ENCODE results near the gene PSMD6.

The PSMD6 gene

GRCh38 chr3:64063983-64064438, 40.7 kb upstream of the PSMD6 start:
- no peak for TF ChIP-seq CTCF (IDR thresholded peaks at IDR 0.05)
- intact Hi-C loops (cut with DNase I; ENCODE audit: low total_unique reads), result no loop called here
- Histone ChIP-seq H3K4me3 (no peak overlapping the region), H3K9me3 (no peaks in the 10 kb centered on the region), H3K27me3 (no peaks in the 10 kb centered on the region), H3K36me3 (no peaks in the 10 kb centered on the region), H3K27ac (no peak overlapping the region), H3K4me1 (no peaks in the 10 kb centered on the region)
- DNase-seq, result no peak

- Histone ChIP-seq H3K4me1 (no peaks in the 10 kb centered on the region), H3K36me3 (no peaks in the 10 kb centered on the region), H3K4me3 (no peak overlapping the region), H3K27ac (no peak overlapping the region), H3K9me3 (no peaks in the 10 kb centered on the region), H3K27me3 (no peaks in the 10 kb centered on the region)
- no peak for TF ChIP-seq CTCF (IDR thresholded peaks at IDR 0.05)
- intact Hi-C loops (cut with DNase I; ENCODE audit: low total_unique reads), result no loop called here
- DNase-seq, result no peak
Observed at GRCh38 chr3:64063207-64063982, 40.1 kb upstream of the PSMD6 start.

- no peaks in the 10 kb centered on the region for H3K27me3 ChIP-seq
- TF ChIP-seq CTCF (IDR thresholded peaks at IDR 0.05), result no peak
- H3K36me3 ChIP-seq, result no peaks in the 10 kb centered on the region
- no peaks in the 10 kb centered on the region for H3K4me1 ChIP-seq
- no peak overlapping the region for H3K27ac ChIP-seq
- no peak overlapping the region for H3K4me3 ChIP-seq
- H3K9me3 ChIP-seq, result no peaks in the 10 kb centered on the region
- intact Hi-C loops (cut with DNase I; ENCODE audit: low total_unique reads), result no loop called here
- DNase-seq, result no peak
Observed at GRCh38 chr3:64061628-64062027, 38.3 kb upstream of the PSMD6 start.

GRCh38 chr3:64059484-64060175, 36.3 kb upstream of the PSMD6 start:
- DNase-seq, result no peak
- Histone ChIP-seq H3K27ac (no peak overlapping the region), H3K9me3 (no peaks in the 10 kb centered on the region), H3K4me3 (no peak overlapping the region), H3K4me1 (no peaks in the 10 kb centered on the region), H3K27me3 (no peaks in the 10 kb centered on the region), H3K36me3 (no peaks in the 10 kb centered on the region)
- intact Hi-C loops (cut with DNase I; ENCODE audit: low total_unique reads), result no loop called here
- TF ChIP-seq CTCF (IDR thresholded peaks at IDR 0.05), result no peak

GRCh38 chr3:64058566-64058965, 35.3 kb upstream of the PSMD6 start:
- no peaks in the 10 kb centered on the region for H3K36me3 ChIP-seq
- no peaks in the 10 kb centered on the region for H3K9me3 ChIP-seq
- no peaks in the 10 kb centered on the region for H3K4me1 ChIP-seq
- intact Hi-C loops (cut with DNase I; ENCODE audit: low total_unique reads), result no loop called here
- H3K4me3 ChIP-seq, result no peak overlapping the region
- no peak overlapping the region for H3K27ac ChIP-seq
- TF ChIP-seq CTCF (IDR thresholded peaks at IDR 0.05), result no peak
- DNase-seq, result no peak
- H3K27me3 ChIP-seq, result peaks cover 0 to under 1% of the 10 kb centered on the region in 2 donors

Measured in tibial artery (tissue), 4 donors.